GM19043 (cell line): ENCODE results near the gene SFXN3.

Experiments used
- ATAC-seq: cut with Tn5 transposase; IDR thresholded peaks from one replicate; pipeline ENCODE4 v1.9.1; 2021; ENCODE audit warnings: low read depth; ENCODE audit not compliant: unreplicated experiment

The SFXN3 gene

DNA sequence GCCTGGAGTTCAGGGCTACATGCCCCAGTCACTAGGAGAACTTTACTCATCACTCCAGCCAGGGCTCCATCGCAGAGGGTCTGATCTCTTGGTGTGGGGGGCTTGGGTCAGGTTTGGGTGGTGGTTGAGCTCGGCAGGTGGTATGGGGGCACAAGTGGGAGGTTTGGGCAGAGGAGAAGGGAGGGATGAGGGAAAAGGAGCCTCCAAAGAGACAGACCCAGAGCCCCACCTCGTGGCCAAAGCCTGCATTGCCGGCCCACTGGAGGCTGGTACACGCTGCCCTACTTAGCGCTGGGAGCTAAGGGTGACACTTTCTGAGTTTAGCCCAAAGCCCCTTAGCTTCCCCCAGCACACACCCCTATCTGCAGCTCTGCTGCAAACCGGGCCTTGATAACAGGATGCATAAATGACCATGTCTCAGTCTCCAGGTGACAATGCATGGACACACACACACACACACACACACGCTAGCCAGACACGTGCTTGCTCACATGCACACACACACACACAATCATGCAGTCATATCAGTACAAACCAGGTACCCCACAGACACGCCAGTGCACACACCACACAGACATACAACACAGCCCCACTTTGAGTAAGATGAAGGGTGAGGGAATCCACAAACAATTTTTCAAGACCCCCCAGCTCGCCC, 16.7 kb upstream of the SFXN3 start:
- ATAC-seq = no peak

DNA sequence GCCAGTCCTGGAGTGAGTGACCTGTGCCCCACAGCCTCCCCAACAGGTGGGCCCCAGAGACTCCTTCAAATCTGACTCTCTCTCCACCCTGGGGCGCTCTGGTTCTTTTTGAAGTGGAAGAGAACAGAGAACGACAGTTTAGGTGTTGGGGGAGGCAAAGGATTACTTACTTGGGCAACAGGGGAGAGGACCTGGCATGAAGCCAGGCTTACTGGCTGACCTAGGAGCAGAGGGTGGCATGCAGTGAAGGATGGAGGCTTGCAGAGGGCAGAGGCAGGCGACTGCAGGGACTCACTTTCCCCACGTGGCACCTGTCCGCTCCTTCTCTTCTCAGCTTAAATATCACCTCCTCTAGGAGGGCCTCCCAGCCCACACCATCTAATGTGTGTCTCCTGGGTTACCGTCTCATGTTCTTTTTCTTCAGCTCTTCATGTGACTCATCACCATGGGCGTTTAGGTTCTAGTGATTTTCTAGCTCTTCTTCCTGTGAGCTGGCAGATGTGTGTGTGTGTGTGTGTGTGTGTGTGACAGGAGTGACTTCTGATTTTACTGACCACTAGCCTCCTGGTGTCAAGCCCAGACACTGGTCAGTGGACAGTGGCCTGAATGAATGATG, 16.0 kb upstream of the SFXN3 start:
- ATAC-seq = no peak

DNA sequence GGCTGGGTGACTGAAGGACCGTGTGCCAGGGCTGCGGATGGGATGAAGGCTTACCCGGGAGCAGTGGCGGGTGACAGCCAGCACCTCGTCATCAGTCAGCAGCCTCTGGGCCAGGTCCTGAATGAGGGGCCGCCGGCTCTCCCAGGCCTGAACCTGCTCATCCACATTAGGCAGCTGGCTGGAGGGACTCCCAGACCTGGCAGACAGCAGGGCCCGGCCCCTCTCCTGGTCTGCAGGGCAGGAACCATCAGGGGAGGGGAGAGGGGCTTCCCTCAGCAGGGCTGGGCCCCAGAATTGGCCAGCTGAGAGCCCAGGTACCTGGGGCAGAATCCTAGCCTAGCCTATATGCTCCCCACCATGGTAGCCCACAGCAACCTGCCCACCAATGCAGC, 15.5 kb upstream of the SFXN3 start:
- ATAC-seq = no peak

DNA sequence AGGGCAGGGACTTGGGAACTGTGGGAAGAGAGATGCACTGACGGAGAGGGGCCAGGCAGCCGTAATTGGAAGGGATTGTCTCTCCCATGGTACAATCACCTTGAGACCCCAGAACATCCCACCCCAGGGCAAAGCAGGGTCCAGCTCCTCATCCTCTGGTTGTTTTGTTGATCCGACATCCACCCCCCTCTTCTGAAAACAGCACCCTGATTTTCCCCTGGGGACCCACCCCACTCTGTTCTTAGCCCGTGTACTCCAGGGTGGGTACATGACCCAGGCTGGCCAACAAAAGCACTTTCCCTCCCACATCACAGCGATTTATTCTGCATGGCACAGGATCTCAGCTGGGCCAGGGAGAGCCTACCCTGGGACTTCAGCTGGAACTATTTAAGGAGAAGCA, 14.2 kb upstream of the SFXN3 start:
- no peak for ATAC-seq

DNA sequence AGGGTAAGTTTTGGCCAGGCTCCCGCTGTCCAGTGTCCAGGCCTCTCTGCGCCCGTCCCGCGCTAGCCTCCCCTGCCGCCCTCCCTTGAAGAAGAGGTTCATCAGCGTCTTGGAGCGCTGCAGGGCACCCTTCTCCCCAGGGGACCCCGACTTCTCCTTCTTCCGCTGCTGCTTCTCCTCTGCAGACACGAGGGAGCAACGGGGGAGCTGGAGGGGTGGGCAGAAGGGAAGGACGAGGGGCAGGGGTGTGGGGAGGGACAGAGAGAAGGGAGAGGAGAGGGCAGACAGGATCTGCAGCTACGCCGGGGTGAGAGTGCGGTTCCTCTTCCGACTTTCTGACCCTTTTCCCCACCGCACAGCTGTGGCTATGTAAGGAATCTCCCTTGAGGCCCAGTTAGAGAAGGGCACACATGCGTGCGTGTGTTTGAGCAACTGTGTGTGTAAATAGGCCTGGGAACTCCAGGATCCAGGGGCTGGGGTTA, 12.9 kb upstream of the SFXN3 start:
- no peak for ATAC-seq

DNA sequence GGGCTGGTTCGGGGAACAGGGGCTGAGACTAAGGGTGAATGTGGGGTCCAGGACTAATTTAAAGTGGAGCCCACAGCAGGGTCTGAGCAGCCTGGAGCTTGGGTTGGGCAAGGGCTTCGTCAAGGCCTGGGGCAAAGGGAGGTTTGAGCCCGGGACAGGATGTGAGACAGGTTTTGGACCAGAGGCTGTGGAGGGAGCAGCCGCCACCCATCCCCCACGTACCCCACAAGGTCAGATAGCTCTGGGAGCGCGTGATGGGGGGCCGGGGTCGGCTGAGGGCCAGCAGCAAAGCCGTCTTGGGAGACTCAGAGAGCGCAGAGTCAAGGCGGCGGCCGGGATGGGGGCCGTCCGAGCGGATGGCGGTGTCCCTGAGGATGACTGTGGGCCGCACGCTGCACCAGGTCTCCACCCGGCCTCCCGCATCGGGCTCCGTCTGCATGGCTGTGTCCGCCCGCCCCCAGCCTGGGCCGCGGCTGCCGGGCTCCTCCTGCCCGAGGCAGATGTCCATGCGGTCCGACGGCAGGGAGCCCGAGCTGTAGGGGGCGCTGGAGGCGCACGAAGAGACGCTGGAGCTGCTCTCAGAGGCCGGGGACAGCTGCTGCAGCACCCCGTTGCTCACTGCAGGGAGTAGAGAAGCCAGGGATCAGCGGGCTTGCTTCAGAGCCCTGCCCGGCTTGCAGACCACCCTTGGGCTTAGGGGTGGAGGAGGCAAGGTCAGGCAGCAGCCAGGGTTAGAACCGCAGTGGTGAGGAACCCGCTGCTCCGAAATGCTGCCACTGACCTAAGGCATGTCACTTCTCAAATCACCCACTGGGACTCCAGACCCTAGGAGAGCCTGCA, 12.2 kb upstream of the SFXN3 start:
- no peak for ATAC-seq

DNA sequence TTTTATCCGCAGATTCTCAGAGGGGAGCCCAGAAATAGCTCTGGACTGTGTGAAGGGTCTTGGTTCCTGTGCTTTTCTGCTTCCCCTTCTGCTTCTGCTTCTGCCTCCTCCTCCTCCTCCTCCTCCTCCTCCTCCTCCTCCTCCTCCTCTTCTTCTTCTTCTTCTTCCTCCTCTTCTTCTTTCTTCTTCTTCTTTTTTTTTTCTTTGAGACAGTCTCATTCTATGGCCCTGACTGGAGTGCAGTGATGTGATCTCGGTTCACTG, 11.7 kb upstream of the SFXN3 start:
- no peak for ATAC-seq

DNA sequence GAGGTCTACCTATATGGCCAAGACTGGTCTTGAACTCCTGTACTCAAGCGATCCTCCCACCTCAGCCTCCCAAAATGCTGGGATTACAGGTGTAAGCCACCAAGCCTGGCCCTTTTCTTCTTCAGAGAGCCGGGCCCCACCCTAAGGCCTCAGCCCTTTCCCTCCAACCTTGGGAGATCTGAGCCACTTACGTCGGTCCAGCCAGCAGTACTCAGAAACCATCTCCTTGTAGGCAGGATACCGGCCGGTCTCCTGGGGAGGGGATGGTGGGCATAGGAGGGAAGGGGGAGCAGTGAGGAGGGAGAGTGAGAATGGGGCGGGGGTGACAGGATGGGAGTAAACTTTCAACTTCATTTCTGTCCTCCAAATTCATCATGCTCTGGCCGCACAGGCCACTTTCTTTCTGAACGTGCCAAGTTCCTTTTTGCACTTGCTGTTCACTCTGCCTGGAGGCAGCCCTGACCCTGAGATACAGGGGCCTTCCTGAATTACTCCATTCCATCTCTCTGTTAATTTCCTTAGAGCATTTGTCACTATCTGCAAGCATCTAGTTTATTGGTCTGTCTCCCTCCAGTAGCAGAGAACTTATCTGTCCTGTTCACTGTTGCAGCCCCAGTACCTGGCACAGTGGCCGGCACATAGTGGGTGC, 10.5 kb upstream of the SFXN3 start:
- no peak for ATAC-seq

DNA sequence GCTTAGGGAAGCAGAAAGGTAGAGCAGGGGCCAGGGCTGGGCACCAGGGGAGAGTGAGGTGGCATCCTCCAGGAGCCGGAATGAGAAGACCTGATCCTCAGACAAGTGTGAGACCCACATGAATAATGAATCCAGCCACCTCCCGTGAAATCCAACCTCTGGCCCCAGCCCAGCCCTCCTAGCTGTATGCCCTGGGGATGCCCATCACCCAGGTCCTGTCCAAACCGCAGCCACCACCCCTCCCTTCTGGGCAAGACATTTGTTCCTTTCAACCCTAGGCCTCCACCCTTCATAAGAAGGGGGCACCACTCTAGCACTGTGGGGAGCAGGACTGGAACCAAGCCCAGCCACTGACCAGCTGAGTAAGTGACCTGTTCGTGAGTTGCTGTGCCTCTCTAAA, 9.8 kb upstream of the SFXN3 start:
- ATAC-seq = no peak

DNA sequence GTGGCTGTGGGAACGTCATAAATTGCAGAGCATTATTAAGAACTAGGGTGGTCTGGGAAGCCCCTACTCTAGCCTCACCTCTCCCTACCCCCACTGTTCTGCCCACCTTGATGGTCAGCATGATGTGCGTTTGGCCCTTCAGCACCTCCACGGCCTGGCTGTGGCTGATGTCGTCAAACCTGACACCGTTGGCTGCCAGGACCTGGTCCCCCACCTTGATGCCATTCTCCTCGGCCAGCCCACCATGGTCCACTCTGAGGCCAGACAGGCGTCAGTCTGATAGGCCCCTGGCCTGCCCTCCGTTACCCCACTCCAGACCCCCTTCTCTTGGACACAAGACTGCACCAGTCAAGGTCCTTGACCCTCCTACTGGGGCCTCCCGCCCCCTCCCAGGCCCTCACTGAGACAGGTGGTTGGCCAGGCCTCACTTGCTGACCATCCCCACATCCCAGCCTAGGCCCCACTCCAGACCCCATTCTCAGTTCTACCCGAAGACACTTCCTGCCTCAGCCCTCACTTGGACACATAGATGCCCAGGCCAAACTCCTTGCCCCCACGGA, 9.3 kb upstream of the SFXN3 start:
- no peak for ATAC-seq

DNA sequence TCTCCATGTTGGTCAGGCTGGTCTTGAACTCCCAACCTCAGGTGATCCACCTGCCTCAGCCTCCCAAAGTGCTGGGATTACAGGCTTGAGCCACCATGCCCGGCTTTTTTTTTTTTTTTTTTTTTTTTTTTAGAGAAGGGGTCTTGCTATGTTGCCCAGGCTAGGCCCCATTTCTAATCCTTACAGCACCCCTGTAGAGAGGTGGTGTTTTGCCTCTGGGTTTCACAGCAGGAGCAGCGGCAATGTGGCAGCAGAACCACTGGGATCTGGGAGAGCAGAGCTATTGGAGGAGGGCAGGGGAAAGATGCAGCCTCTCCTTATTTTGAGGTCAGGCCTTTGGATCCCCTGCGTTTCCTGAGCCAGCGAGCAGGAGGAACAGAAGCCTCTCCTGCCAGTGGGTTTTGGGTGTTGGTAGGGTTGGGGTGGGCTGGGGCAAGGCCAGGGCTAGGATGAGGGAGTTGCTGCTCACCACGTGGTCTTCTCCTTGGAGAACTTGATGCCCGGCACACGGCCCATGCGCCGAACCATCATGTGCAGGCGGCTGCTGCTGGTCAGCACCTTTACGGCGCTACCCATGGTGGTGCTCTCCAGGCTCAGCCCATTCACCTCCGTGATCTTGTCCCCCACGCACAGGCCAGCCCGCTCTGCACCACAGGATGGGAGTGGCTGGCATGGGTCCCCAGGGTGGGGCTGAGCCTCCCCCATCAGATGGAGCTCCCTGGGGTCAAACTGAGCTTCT, 7.9 kb upstream of the SFXN3 start:
- ATAC-seq = no peak

DNA sequence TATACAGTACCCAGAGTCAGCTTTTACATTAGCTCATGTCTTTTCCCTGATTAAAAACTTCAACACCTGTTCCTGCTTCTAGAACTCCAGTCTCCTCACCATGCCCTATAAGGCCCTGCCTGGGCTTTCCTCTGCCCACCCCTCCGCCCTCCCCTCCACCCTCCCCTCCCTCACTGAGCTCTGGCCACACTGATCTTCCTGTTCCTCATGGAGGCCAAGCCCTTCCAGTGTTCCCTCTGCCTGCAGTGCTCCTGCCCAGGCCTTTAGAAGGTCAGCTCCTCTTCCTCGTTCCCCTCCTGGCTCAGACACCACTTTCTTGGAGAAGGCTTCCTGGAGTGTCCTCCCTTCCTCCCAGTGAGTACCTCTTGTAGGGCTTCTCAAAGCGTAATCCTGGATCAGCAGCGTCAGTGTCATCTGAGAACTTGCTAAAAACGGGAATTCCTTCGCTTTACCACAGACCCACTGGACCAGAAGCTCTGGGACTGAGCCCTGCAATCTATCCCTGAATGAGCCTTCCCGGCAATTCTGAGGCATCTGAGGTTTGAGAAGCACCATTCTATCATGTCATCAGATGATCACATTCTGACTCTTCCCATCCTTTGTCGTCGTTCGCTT, 3.8 kb upstream of the SFXN3 start:
- no peak for ATAC-seq

DNA sequence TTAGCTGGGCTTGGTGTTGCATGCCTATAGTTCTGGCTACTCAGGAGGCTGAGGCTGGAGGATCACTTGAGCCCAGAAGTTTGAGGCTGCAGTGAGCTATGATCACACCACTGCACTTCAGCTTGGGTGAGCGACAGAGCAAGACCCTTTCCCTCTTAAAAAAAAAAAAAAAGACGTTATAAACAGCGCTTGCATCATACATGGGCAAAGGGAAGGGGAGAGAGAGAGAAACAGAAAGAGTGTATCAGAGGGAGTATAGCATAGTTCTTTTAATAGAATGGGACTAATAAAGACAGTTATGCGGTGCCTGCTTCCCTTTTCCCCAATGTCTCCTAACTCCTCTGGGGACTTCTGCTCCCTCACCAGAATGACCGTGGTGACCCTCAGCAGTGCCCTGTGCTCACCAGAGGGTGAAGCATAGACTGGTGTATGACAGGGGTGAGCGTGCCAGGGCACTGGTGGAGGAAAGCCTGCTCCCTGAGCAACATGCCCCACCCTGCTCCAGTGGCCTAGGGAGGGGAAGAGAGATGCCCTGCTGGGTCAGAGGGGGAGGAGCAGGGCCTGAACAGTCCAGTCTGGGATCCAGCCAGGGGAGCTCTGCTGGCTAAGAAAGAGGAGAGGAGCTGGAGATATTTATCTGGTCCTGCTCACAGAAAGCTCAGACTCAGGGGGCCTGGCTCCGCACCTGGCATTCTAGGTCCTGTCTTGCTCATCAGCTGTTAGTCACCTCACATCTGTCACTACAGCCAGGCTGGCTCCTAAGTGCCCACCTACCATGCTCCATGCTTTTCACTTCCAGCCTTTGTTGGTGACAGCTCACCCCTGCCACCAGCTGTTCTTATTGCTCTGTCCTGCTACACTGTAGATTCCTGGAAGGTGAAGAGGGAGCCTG, 2.3 kb upstream of the SFXN3 start:
- no peak for ATAC-seq

DNA sequence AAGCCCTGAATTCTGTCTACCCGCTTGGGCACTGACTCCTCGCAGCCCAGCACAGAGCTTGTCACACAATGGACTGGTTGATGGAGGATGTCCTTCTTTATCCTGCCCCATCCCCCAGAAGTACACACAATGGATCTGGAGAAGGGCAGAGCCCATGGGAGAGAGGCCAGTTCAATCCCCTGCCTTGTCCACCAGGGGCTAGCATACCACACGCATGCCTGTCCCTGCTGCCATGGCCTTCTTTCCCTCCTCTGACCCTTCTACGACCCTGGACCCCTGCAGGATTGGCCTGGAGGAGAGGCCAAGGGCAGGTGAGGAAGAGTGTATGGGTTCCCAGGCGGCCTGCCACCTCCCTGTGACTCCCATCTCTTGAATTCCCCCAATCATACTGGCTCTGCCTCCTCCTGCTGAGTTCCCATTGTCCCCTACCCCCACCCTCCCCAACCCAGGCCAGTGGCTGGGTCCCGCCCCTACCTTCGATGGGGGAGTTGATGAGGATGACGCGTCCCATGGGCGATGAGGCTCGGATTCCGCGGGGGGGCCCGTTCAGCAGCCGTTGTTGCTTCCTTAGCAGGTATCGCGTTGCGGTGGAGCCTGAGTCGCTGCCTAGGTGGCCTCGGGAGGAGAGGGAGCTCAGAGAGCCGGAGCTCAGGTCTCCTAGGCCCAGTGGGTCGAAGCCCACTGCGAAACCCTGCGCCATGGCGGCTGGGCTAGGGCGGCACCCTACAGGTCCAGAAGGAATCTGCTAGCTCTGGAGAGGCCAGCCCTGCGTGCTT, 1.3 kb upstream of the SFXN3 start:
- ATAC-seq = no peak

DNA sequence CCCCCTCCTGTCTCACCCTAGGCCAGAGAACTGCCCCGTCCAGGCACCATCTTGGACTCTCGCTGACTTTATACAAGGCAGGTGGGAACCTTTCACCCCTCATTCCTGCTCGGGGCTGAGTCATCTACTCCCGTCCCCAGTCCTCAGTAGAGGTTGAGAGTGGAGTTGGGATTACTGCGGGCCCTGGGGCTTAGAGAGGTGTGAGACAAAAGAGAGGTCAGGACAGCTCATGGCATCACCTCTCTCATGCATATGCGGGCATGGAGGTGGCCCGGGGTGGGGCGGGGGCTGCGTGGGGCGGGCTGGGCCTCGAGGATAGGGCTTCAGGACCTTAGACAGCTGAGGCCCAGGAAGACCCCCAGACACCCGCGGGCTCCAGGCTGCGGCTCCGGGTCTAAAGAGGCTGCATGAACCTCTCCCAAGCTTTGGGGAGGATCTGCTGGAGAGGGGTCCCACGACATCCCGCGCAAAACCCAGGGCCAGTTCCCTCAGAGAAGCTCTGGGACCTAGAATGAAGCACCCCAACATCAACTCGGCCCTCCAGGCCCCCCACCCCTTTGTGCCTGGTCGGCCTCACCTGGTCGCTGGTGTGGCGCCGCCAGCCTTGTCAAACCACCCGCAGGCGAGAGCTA, 422 bp upstream of the SFXN3 start:
- ATAC-seq = no peak

DNA sequence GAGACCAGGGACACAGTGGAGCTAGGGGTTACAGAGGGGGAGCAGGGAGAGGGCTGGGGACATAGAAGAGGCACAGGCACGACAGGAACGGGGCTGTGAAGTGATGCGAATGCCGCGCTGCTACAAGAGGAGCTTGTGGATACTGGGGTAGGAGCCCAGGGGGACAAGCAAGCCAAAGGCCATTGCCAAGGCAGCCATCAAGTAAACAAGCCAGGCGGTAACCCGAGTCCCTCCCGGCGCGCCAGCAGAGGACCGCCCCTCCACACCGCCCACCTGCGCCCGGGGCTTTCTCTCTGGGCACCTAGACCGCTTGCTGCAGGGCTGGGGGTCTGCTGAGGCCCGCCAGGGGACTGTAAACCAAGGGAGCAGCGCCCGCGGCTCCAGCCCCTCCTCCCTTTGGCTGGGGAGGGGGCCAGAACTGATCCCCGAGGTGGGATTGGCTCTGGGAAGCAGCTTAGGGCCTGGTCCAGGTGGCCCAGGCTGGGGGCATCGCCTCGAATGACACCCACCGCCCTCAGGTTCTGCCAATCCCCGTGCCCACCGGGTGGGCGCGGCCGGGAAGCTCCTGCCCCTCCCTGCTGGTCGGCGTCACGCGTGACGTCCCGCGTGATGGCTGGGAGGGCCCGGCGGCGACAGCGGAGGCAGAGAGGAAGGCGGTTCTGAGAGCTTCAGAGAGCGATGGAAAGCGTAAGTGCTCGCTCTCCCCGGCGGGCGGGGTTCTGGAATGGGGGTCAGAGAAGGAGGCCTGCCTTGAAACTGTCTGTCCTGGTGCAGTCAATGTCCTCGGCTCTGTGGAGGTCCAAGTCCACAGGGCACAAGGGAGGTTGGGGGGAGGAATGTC, 982 bp downstream of the SFXN3 start:
- ATAC-seq = no peak

DNA sequence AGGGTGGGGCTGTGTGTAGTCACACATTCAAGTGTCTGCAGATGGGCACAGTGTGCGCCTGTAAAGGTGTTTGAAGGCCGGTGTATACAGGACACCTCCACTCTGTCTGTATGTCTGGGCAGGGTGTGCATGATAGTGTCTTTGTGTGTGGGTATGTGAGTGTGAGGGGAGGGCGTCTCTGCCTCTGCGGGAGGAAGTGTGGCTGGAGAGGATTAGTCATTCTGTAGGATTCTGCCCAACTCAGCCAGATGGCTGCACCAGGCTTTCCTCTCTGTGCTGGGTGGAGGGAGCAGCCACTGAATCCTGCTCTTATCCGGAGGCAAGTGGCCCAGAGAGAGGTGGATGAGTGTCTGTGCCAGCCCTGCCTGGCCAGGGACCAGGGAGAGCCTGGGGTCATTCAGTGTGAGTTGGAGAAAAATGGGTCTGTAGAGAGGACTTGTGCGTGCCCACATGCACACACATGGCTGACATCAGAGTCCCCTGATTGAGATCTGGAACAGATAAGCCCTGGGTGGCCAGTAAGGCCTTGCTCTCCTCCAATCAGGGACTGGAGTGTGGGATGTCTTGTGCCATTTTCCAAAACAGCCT, 1.7 kb downstream of the SFXN3 start:
- ATAC-seq = no peak
